AML-193 (cell line): ENCODE results near the gene WDR86.

ENCODE experiments used
- DNase-seq, 2 experiments: peaks; one replicate each; lab custom pipeline; 2025; lab: John Stamatoyannopoulos, UW

The WDR86 gene

DNA sequence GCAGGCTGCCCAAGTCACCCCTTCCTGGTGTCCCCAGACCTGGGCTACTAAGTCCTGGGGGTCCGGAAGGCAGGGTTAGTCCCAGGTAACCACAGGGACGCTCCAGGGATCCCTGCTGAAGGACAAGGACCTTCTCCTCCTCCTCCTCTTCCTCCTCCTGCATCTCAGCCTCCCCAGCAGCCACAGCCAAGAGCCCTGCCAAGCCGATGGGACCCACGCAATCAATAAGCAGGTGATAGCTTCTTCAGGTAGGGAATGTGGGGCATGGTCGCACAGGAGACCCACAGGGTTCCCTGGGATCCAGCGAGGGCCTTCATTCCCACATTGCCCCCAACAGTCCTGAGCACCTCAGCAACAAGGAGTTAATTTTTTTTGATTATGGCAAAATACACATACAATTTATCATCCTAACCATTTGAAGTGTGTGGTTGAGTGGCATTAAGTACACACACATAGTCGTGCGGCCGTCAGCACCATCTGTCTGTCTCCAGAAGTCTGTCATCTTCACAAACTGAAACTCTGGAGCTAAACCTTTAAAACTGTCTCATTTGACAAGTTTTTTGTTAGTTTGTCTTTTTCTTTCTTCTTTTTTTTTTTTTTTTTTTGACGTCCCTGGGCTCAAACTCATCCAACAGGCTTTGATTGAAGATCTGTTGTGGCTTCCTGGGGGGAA lies 18.0 kb upstream of the WDR86 start:
- DNase-seq: no peak

DNA sequence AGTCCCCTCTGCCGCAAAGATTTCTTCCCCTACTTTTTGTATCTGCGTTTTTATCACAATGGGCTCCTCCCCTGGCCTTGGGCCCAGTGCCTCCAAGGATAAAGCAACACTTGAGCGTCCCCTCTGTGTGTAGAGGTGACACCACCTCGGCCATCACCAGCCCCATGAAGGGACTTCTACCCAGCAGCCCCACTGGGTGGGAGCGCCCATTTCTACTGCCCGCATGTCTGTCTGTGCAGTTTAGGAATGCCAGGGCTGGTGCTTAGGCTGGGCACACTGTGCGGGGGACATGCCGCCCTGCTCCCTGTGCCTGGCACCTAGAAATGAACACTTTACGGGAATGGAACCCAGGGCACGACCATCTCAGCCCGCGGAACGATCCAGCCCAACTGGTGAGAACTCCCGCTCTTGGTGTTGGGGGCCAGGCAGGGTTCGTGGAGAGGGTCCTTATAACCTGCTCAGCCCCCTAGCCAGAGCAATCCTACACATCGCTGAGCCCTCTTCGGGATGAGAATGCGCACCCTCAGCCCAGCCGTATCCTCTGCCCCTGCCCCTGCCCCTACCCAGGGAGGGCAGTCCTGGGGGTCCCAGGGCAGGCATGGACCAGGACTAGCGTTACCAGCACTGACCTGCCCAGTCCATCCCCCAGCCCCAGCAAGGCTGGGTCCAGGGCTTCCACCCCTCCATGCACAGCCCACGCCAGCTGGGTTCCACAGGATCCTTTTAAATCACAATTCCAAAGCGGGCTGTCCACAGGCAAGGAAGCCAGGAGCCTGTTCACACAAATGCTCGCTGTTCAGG lies 17.3 kb upstream of the WDR86 start:
- DNase-seq: no peak

DNA sequence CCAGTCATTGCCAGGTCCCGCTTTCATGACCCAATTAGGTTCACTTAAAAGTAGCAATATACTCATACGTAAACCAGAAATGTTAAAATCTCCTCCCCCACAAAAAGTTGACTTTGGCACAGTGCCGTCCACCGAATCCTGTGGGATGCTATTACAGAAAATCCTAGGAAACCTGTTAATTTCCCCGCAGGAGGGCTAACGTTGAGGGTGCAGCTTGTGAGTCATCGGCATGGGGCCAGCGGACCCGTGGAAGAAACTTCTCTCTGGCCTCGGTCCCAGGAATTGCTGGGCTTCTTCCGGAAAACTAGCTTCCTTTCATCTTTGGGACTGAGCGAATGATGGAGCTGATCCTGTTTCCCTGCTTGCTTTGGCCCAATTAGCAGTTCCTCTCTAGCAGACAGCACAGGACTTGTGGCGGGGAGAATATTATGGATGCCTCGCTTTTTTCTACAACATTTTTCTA lies 16.6 kb upstream of the WDR86 start:
- DNase-seq: no peak

DNA sequence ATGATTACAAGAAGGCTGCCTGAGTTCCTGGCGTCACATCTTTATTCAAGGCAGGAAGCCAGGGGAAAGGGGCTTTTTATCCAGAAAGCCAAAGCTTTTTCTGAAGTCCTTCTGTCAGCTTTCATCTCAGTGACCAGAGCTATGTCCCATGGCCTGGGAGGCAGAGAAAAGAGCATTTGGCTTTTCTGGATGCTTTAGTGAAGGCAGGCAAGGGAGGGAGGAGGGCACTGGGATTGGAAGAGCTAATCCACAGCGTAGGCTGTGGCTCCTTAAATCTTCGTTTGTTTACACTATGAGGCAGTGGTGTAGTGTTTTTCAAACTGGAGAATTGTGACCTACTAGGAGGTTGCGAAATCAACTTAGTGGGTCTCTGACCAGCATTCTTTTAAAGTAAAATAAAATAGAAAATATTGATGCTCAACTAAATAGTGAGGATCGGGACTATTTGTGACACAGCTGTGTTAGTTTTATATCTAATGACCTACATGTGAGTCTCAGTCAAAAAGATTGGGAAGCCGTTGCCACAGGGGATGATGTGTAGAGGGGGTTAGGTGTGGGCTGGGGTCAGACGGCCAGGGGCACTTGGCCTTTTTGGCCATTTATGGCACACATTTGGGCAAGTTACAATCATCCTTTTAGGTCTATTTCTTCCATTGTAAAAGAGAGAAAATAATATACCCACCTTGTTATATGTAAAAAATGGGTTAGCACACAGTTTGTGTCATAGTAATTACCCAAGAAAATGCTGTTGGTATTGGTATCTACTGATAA lies 16.0 kb upstream of the WDR86 start:
- DNase-seq: no peak

DNA sequence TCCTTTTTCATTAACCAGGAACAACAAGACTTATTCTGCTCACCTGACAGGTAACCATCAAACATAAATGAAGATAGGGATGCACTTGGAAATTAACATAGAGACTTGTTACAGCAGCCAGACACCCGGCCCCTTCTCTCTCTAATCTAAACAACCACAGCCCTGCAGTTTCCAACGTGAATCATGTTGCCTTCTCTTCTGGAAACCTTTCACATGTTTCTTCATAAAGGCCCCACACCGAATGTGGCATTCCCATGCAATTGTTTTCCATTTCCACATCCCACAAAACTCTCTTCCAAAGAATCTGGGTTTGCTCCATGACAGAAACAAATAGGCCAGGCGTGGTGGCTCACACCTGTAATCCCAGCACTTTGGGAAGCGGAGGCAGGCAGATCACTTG lies 15.0 kb upstream of the WDR86 start:
- DNase-seq: no peak

DNA sequence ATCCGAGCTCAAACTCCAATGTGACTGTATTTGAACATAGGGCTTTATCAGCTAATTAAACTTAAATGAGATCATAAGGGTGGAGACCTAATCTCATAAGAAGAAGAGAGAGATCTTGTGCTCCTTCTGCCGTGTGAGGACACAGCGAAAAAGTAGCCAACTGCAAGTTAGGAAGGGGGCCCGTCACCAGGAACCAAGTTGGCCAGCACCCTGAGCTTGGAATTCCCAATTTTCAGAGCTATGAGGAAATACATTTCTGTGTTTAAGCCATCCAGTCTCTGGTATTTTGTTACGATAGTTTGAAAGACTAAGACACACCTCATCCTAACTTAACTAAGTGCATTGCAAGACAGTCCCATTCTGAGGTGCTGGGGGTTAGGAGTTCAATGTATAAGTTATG lies 14.1 kb upstream of the WDR86 start:
- no peak for DNase-seq

DNA sequence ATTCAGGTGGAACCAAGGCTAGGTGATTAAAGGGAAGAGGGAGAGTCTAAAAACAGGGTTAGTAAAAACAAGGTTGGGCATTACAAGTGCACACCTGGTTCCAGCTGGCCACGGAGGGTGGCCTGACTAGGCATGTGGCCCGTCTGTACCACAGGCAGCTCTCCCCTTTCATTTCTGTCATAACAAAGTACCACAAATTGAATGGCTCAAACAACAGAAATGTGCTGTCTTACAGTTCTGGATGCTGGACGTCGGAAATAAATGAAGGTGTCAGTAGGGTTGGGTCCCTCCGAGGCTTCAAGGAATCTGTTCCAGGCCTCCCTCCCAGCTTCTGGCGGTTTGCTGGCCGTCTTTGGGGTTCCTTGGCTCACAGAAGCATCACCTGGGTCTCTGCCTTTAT lies 13.4 kb upstream of the WDR86 start:
- no peak for DNase-seq

DNA sequence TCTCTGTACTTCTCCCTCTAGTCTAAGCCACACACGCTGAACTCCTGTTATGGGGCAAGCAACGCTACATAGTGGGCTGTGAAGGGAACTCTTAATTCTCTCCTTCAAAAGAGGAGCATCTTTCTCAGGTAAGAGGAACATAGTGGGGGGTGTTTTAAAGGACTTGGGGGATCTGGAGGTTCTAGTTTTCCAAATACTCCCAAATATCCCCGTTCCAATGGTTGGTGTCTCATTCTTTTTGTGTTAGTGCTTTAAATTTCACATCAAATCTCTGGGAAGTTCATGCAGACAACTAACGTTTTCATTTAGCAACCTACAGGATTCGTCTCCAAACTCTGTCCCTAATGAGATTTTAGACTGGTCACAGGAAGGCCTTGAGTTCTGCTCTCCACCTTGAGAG lies 12.4 kb upstream of the WDR86 start:
- no peak for DNase-seq

DNA sequence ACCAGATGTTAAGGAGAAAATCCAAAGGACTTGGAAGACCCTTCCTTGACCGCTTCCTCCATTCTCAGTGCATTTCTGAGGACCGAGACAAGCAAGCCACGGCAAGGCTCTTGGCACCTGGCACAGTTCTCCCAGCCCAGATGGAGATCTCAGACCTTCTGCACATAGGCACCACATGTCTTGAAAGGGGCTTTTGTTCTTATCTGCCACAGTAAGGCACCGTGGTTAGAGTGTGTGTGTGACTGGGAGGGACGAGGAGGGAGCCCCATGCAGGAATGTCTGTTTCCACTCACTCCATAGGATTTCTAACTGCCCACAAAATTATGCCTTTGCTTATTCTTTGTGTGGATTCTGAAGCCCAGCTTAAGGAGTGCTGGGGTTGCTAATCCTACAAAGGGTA lies 10.3 kb upstream of the WDR86 start:
- DNase-seq: no peak

DNA sequence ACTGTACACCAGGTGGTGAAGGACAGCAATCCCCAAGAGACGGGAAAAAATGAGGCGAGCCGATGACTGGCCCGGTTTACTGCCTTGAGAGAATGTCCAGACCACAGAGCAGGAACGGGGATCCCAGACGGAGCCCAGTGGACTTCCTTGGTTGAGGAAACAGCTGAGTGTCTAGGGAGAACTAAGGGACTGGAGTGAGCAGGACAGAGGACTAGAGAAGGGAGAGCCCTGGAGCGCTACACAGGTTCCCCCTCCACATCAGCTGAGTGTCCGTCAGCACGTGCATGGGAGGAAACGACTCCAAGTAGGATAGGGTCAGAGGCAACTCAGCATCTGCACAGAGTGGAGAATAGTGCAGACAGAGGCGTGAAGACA lies 7.1 kb upstream of the WDR86 start:
- no peak for DNase-seq

DNA sequence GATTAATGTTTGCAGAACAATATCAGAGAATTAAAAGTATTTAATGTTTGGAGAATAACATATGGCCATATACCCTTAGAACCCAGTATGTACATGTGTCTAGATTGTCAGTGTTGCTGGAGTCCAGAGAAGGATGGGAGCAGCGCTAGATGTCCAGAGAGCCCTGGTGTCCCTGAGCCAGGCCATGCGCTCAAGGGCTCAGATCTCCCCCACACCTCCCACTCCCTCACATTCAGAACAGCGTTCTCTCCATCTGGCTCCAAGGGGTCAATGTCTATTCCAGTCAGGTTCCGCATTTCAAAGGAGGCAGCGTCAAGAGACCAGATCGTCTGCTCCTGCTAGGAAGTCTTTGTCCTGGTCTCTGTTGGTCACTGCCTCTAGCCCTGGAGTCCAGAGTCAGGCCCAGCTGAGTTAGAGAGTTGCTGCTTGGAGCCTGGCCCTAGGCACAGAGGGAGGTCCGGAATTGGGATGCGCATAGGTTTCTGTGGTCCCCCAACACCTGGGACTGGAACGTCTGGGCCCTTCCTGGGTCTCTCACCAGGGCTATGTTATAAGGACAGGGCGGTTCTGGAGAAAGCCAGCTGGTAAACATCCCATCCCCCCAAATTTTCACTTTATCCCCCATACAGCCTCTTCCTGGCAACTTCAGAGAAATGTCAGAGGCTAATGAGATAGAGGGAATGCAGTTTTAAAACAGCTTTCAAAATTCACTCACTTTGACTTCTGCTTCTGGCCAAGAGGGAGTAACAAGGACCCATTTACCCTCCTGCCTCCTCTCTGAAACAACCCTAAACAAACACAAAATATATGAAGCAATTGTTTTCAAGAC lies 6.5 kb upstream of the WDR86 start:
- DNase-seq: no peak

DNA sequence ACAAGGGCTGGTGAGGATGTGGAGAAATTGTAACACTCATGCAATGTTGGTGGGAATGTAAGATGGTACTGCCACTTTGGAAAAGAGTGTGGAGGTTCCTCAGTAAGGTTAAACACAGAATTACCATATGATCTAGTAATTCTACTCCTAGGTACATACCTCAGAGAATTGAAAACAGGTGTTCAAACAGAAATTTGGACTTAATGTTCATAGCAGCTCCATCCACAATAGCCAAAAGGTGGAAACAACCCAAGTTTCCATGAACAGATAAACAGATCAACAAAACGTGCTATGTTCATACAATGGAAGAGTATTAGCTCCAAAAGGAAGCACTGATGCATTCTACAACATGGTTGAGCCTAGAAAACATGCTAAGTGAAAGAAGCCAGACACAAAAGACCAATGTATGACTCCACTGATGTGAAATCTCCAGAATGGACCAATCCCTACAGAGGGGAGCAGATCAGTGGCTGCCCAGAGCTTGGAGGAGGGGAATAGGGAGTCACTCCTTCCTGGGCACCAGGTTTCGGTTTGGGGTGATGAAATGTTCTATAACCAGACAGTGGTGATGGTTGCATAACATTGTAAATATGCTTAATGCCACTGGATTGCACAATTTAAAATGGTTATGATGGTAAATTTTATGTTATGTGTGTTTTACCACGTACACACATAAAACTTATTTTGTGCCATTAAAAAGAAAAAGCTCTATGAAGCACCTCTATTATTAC lies 5.7 kb upstream of the WDR86 start:
- peak; percentile 88 to 91 for DNase-seq

DNA sequence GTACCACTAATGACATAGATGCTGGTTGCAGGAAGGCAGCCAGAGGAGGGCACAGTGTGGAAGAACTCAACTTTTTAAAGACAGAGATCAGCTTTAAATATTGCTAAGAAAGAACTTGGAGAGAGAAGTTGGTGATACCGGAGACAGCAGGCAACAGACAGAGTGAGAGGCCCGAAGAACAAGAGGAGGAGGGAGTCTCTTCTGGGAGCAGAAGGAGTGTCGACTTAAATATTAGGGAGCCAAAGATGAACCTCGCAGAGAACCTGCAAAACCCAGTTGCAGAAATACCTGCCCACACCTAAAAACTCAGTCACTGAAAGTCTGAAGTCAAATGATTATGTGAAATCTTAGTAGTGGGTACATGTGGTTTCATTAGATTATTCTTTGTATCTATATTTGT lies 3.4 kb upstream of the WDR86 start:
- DNase-seq: no peak

DNA sequence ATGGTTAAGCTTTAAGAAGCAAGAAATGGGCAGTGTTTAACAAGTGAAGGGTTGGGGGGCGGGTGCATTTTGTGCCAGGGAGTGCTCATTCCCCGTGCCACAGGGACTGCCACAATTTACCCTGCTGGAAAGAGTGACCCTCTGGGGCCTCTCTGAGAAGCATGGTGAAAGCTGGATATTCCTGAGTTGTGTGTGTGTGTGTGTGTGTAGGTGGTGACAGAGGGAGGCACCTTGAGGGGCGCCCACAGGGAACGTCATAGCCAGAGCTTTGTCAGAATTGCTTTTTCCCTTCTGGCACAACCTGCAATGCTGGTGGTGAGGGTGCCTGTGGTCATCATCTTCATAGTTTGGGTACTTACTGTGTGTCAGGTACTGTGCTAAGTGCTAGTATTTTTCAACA lies 2.5 kb upstream of the WDR86 start:
- DNase-seq: no peak

DNA sequence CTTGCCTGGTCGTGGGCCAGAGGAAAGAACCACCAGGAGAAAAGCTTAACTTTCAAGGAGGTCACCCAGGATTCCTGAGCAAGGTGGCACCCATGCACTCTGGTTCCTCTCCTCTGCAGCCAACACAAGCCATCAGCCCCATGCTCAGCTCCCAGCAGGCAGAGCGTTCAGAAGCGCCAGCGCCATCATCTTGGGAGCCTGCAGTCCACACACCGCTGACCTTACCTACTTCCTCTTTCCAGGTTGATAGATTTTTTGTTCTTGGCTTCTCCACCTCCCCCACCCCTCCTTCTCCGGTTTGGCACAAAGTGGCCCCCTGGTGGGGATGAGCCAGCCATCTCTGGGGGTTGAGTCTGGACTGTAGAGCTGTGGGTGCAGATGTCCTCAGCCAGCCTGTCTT lies 1.7 kb upstream of the WDR86 start:
- no peak for DNase-seq

DNA sequence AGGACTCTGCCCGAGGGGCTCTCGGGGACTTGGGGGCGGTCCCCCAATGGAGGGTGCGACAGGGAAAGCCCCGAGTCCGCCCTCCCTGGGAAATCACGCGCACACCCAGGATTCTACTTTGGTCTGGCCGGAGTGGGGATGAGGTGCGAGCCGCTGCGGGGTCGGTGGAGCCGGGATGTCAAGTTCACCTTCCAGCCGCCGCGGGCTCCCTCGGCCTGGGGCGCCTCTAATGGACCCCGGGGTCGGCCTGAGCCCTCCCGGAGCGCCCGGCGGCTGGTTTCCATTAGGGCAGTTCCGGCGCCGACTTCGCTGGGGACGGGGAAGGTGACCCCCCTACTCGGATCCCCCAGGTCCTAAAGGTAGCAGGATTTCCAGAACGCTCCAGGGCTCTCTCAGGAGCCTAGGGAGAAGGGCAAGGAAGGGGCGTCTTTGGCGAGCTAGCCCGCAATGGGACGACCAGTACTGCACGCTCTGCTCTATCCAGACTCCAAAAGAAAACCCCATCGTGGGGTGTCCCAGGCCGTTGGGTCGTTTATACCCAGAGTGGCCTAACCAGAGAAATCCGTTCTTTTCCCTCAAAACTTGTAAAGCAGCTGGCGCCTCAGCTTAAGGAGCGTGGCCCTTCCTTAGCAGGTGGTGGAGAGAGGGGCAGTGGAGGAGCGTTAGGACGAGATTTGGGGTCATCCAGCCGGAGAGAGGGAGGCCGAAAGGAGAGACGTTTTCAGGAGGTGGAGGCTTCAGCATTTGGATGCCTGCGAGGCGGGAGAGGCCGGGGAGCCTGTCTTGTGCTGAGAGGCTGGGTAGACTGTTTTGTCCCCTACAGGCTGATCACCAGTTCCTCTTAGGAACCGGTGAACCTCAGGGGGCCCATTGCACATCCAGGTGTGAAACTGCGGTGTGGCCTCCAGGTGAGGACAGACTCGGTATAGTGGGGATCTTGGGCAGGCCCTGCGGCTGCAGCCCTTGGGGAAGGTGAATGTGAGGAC lies 860 bp upstream of the WDR86 start:
- DNase-seq: no peak

DNA sequence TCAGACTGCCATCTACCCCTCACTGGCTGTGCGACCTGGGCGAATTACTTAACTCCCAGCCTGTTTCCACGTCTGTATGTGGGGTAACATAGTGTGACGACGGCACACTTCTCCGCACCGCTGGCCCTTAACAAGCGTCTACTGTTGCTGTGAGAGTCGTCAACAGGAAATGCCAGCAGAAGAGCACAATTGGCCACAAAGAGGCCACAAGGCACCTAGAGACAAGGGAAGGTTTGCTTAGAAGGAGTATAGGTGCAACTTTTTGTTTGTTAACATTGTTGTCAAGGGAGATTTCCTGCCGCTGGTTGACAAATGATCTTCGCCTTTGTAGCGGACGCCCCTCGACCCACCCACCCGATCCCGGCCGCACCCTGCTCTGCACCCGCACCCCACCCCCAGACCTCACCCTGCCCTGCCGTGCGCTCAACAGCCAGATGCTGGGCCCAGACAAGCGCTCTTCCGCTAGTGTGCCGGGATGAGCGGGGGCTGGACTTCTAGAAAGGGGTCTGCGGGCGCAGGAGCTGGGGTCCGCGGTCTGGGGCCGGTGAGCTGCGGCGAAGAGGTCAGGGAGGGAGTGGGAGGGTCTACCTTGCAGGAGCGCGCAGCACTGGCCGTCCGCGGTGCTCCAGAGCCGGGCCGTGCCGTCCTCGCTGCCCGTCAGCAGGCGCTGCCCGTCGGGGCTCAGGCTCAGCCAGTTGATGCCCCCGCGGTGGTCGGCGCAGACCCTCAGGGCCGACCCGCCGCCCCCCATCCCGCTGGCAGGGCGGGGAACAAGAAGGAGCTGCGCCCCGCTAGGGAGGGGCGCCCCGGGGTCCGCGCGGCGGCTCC lies 785 bp downstream of the WDR86 start:
- no peak for DNase-seq

DNA sequence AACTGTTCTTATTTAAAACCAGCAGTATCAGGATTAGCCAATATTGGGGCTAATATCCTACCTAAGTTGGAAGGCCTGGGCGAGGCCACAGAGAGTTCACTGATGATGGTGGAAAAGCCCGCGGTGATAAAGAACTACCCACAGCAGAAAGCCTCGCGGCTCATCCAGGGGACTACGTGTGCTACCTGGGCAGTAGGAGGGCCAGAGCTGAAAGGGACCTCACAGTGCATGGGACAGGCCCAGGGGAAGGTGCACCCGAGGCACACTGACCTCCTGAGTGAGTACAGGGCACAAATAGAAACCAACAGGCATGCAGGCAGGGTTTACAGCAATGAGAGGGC lies 1.4 kb downstream of the WDR86 start:
- DNase-seq: no peak

DNA sequence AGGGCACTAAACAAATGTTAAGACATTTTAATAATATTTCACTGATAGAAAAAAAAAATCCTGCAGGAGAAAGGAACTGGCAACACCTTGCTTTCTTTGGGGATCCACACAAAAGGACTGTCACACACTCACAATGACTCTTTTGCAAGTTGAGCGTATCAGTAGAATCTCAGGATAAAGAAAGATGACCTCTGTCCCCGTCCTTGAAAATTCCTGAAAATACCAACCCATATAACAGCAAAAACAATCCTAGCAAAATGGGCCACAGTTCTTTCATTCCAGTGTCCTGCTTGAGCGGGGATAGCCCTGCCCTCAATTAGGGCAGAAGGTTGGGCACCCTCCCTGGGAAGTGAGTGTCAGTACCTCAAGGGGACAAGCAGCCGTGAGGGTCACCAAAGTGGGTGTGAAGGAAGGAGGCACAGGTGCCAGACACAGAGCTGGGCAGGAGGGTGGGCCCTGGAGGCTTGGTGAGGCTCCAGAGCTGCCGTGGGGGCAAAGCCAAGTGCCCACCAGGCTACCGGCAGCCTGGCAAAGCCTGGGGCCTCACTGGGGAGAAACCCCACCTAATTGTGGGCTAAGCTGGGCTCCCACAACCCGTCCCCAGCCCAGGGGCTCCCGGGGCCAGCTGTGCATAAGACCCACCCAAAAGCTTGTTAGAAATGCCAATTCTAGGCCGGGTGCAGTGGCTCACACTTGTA lies 2.8 kb downstream of the WDR86 start:
- DNase-seq: no peak
